Activated naive CD8-positive, alpha-beta T cell (primary cell): Measurements from ENCODE around the gene MTX3.

Experiments used
- H3K27ac Mint-ChIP-seq: one replicate; pipeline ENCODE4 v1.8.0; 2021; ENCODE audit warnings: mixed read lengths
- H3K27me3 Mint-ChIP-seq: one replicate; pipeline ENCODE4 v1.8.0; 2021; ENCODE audit warnings: mixed read lengths
- H3K36me3 Mint-ChIP-seq: one replicate; pipeline ENCODE4 v1.8.0; 2021; ENCODE audit warnings: mixed read lengths
- H3K4me1 Mint-ChIP-seq: one replicate; pipeline ENCODE4 v1.8.0; 2021; ENCODE audit warnings: low read depth, mixed read lengths
- H3K4me3 Mint-ChIP-seq: one replicate; pipeline ENCODE4 v1.8.0; 2021; ENCODE audit warnings: mild to moderate bottlenecking, mixed read lengths
- H3K9me3 Mint-ChIP-seq: one replicate; pipeline ENCODE4 v1.8.0; 2021; ENCODE audit warnings: low read depth, mixed read lengths

MTX3 gene

DNA sequence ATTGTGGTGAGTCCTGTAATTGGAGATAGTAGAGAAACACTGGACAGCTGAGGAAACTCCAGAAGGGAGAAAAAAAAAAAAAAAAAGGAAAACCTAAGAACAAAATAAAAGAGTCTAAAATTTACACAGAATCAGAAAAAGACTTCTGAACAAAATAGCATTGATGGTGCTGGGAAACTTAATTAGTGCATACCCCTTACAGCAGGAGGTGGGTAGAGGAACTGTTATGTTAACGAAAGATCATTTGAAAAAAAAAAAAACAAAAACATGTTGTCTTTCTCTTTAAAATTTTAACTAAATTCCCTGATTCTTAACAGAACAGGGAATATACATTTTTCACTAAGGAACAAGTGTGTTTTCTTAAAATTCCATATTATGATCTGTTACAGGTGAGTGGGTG is 11.6 kb upstream of the MTX3 start:
- Mint-ChIP-seq H3K36me3 (peaks cover 29% of the 10 kb centered on the region), H3K9me3 (no peaks in the 10 kb centered on the region), H3K4me1 (no peaks in the 10 kb centered on the region), H3K27ac (no peak overlapping the region), H3K27me3 (no peaks in the 10 kb centered on the region), H3K4me3 (no peak overlapping the region)

DNA sequence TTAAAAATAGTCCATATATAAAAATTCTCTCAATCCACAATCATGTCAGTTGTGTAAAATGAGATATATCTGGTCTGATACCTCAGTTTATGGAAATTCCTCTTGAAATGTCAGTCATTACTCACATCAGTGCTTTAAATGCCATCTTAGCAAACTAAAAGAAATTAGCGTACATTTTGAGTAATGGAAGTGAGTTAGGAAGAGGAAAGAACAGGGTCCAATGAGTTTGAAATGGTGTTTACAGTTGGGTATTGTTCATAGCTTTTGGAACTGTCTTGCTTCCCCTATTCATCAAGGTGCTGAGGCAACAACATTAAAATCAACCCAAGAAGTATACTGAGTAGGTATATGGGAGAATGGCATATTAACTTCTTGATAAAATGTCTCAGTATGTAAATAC is 8.7 kb upstream of the MTX3 start:
- H3K27me3 Mint-ChIP-seq: peaks cover 2% of the 10 kb centered on the region

GRCh38 chr5:79992891-79993657 is 2.0 kb upstream of the MTX3 start:
- Mint-ChIP-seq H3K27ac (peak overlapping the region; percentile 66), H3K4me3 (no peak overlapping the region)

More for the DNA sequence above, 8.7 kb upstream of the MTX3 start:
- peaks cover 30% of the 10 kb centered on the region for H3K36me3 Mint-ChIP-seq
- no peaks in the 10 kb centered on the region for H3K9me3 Mint-ChIP-seq
- H3K27ac Mint-ChIP-seq: no peak overlapping the region
- peaks cover 4% of the 10 kb centered on the region for H3K4me1 Mint-ChIP-seq
- H3K4me3 Mint-ChIP-seq: no peak overlapping the region

GRCh38 chr5:79990205-79990597 is 861 bp downstream of the MTX3 start:
- peak overlapping the region; percentile 98 for H3K4me3 Mint-ChIP-seq
- H3K27ac Mint-ChIP-seq: peak overlapping the region; percentile 100
- no peaks in the 10 kb centered on the region for H3K9me3 Mint-ChIP-seq
- H3K4me1 Mint-ChIP-seq: peaks cover 48% of the 10 kb centered on the region
- H3K27me3 Mint-ChIP-seq: peaks cover 2% of the 10 kb centered on the region
- H3K36me3 Mint-ChIP-seq: peaks cover 16% of the 10 kb centered on the region

More at GRCh38 chr5:79992891-79993657, 2.0 kb upstream of the MTX3 start:
- Mint-ChIP-seq H3K9me3 (no peaks in the 10 kb centered on the region), H3K4me1 (peaks cover 36% of the 10 kb centered on the region), H3K36me3 (peaks cover 10% of the 10 kb centered on the region), H3K27me3 (peaks cover 2% of the 10 kb centered on the region)

- no peaks in the 10 kb centered on the region for H3K9me3 Mint-ChIP-seq
- peak overlapping the region; percentile 5 for H3K4me3 Mint-ChIP-seq
- H3K27me3 Mint-ChIP-seq: no peaks in the 10 kb centered on the region
- H3K36me3 Mint-ChIP-seq: peaks cover 33% of the 10 kb centered on the region
- peak overlapping the region; percentile 85 for H3K27ac Mint-ChIP-seq
- peaks cover 67% of the 10 kb centered on the region for H3K4me1 Mint-ChIP-seq
Measured at GRCh38 chr5:79986260-79986659, 4.8 kb downstream of the MTX3 start.

DNA sequence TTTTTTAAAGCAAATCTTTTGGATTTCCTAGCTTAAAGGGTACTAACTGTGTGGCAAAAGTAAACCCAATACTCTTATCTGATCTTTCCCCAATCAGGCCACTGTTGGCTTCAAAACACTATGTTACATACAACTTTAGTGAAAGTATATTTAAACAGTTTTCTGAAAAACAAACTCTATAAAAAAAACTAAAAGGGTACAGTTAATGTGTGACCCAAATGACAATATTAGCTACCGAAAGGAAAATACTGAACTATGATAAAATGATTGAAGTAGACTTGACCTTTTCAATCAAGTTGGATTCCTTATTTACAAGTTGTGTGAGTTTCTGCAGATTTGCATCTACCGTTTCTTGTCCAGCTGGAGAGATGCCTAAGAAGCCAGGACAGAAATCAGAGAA is 5.8 kb downstream of the MTX3 start:
- peak overlapping the region; percentile 78 for H3K27ac Mint-ChIP-seq
- H3K27me3 Mint-ChIP-seq: no peaks in the 10 kb centered on the region
- H3K4me3 Mint-ChIP-seq: no peak overlapping the region
- H3K36me3 Mint-ChIP-seq: peaks cover 37% of the 10 kb centered on the region
- H3K4me1 Mint-ChIP-seq: peaks cover 72% of the 10 kb centered on the region
- H3K9me3 Mint-ChIP-seq: no peaks in the 10 kb centered on the region

DNA sequence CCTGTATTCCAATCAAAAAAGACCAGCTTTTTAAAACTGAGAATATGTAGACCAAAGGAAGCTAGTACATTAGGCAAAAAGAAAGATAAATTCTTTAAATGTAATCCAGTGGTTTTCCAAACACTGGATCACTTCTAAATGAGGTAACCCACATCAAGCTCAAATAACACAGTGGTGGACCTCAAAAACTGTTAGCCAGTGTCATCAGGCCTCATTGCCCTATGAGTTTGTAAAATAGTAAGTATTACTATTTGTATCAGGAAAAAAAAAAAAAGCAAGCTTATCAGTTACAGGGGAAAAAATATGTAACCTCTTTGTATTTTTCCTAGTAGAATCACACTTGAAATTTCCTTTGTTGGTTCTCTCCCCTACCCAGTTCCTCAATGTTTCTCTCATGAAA is 6.7 kb downstream of the MTX3 start:
- Mint-ChIP-seq H3K36me3 (peaks cover 38% of the 10 kb centered on the region), H3K9me3 (no peaks in the 10 kb centered on the region), H3K27ac (peak overlapping the region; percentile 82), H3K4me3 (peak overlapping the region; percentile 31), H3K4me1 (peaks cover 71% of the 10 kb centered on the region), H3K27me3 (no peaks in the 10 kb centered on the region)

GRCh38 chr5:79983618-79984017 is 7.4 kb downstream of the MTX3 start:
- H3K36me3 Mint-ChIP-seq: peaks cover 37% of the 10 kb centered on the region

DNA sequence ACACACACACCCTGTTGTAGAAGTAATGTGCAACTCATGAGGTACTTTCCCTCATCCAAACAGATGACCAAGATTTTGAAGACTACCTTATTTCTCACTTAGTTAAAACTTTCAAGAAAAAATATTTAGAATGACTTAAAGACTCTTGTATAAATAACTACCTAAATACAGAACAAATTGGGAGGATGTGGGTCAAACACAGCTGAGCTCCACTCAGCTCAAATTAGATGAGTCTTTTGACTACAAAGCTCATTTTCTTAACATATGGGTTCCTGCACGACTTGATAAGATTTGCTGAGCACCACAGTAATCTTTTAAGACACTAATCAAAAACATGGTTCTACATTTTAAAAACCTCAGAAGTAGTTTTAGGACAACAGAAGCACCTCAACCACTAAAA is 8.9 kb downstream of the MTX3 start:
- Mint-ChIP-seq H3K4me3 (peak overlapping the region; percentile 38), H3K27me3 (no peaks in the 10 kb centered on the region), H3K27ac (peak overlapping the region; percentile 88), H3K36me3 (peaks cover 40% of the 10 kb centered on the region), H3K4me1 (peaks cover 59% of the 10 kb centered on the region), H3K9me3 (no peaks in the 10 kb centered on the region)

More at GRCh38 chr5:79983618-79984017, 7.4 kb downstream of the MTX3 start:
- peak overlapping the region; percentile 82 for H3K27ac Mint-ChIP-seq
- H3K27me3 Mint-ChIP-seq: no peaks in the 10 kb centered on the region
- H3K4me3 Mint-ChIP-seq: no peak overlapping the region
- H3K9me3 Mint-ChIP-seq: no peaks in the 10 kb centered on the region
- peaks cover 67% of the 10 kb centered on the region for H3K4me1 Mint-ChIP-seq

- Mint-ChIP-seq H3K4me3 (no peak overlapping the region), H3K27ac (peak overlapping the region; percentile 48), H3K9me3 (no peaks in the 10 kb centered on the region), H3K4me1 (peaks cover 21% of the 10 kb centered on the region), H3K27me3 (no peaks in the 10 kb centered on the region), H3K36me3 (peaks cover 25% of the 10 kb centered on the region)
Measured at GRCh38 chr5:79976759-79977515, 14.1 kb downstream of the MTX3 start.

DNA sequence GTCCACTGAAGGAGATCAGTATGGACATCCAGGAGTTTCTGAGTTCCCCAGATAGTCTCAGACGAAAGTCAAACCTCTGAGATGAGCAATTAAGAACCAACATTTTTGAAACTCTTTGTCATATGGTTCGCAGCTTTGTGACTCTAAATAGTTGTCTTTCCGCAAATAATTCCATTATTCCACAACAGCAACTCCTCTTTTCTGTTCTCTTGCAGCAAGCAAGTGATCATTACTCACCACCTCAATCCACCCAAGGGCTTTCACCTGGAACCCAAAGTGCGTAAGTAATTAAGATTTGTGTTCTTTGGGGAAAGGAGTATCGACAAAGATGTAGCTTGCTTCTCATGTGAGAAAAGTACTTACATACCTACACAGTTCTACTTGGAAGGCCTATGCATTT is 15.6 kb downstream of the MTX3 start:
- peaks cover 21% of the 10 kb centered on the region for H3K36me3 Mint-ChIP-seq
- H3K27ac Mint-ChIP-seq: no peak overlapping the region
- H3K4me3 Mint-ChIP-seq: no peak overlapping the region
- peaks cover 9% of the 10 kb centered on the region for H3K4me1 Mint-ChIP-seq
- no peaks in the 10 kb centered on the region for H3K9me3 Mint-ChIP-seq
- no peaks in the 10 kb centered on the region for H3K27me3 Mint-ChIP-seq

DNA sequence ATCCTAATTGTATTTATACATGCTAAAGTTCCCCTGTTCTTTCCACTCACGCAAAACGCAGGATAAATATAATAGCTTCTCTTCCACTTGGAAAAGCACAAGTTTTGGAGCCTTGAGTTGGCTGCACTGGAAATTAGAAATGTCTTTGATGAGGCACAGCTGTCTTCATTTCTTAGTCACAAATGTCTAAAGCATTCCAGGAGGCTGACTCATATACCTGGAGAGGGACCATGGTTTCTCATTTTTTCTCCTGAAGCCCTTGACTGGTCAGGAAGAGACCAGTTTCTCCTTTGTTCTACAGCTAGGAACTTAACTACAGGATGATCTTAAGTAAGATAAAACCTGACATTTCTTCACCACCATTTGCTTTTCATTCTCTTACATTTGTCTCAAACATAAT is 16.2 kb downstream of the MTX3 start:
- Mint-ChIP-seq H3K4me1 (peaks cover 4% of the 10 kb centered on the region), H3K27ac (no peak overlapping the region), H3K27me3 (no peaks in the 10 kb centered on the region), H3K9me3 (no peaks in the 10 kb centered on the region), H3K36me3 (peaks cover 19% of the 10 kb centered on the region), H3K4me3 (no peak overlapping the region)

GRCh38 chr5:79973996-79974395 is 17.1 kb downstream of the MTX3 start:
- Mint-ChIP-seq H3K4me3 (no peak overlapping the region), H3K4me1 (no peaks in the 10 kb centered on the region), H3K27ac (no peak overlapping the region), H3K27me3 (no peaks in the 10 kb centered on the region), H3K9me3 (no peaks in the 10 kb centered on the region), H3K36me3 (peaks cover 17% of the 10 kb centered on the region)

DNA sequence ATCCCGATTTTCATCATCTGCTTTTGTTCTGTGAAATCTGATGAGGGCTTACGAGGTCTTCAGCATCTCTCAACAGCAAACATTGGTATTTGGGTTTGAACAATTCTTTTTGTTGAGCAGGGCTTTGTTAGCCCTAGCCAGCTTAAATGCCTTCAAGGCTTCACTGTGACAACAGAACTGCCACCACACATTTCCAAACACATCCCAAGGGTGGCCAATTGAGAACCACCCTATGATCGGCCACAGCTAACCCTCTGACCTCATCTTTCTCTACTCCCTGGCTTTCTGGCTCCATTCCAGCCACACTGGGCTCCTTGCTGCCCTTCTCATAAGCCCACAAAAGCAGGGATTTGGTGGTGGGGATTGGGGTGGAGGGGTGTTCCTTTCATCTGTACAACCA is 17.6 kb downstream of the MTX3 start:
- H3K4me1 Mint-ChIP-seq: no peaks in the 10 kb centered on the region
- no peaks in the 10 kb centered on the region for H3K9me3 Mint-ChIP-seq
- no peaks in the 10 kb centered on the region for H3K27me3 Mint-ChIP-seq
- no peak overlapping the region for H3K4me3 Mint-ChIP-seq
- H3K36me3 Mint-ChIP-seq: peaks cover 15% of the 10 kb centered on the region
- no peak overlapping the region for H3K27ac Mint-ChIP-seq

DNA sequence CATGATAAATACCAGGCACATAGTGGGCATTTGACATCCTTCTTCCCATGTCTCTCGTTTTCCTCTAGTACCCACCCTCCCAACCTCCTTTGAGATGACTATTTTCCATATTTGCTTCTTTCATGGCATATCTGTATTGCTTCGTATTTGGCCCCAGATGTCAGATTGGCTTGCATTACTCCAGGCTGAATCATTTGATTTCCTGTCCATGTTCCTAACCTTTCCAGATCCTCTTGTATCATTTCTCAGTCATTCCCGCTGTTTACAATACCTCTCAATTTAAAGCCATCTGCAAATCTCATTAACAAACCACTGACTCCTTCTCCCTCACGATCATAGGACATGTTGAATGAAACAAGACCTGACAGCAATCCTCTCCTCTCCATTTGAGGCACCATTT is 19.9 kb downstream of the MTX3 start:
- Mint-ChIP-seq H3K36me3 (peaks cover 2% of the 10 kb centered on the region), H3K9me3 (no peaks in the 10 kb centered on the region), H3K4me1 (no peaks in the 10 kb centered on the region), H3K27me3 (no peaks in the 10 kb centered on the region), H3K4me3 (no peak overlapping the region), H3K27ac (no peak overlapping the region)
